ENCODE data around the gene B3GNT7. TPM values are rescaled to one million over a fixed set of nuclear protein-coding genes. Genes with fewer than 3 reads are reported as not detected.

The B3GNT7 gene
- total and polyA plus RNA-seq, 2 of the 8 experiments (the other 6 are each of a cell fraction or from before 2014, with no cell fraction given), result 26.4 to 73.1 TPM

DNA sequence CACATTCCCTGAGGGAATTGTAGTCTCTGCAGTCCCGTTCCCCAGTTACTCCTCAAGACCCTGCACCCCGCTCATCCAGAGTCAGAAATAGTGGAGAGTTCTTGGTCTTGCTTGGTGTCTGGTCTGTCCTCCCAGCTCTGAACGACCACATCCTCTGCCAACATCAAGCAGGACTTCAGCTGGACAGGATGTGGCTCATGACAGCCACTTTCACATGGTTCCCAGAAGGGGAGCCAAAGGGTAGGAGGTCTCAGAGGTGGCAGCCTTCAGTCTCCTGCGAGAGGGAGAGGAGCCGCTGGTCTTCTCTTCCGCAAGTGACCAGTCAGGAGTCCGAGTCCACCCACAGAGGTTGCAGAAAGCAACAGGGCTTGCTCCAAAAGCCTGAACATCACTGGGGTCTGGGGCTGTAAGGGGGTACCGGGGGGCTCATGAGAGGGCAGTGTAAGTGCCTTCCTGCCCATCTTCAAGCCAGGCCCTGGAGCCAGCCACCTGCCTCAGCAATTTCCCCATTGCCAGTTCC, 29.8 kb downstream of the B3GNT7 start:
- no peak overlapping the region for H2AK5ac ChIP-seq (ENCODE audit: low read depth, low read length)

More for the DNA sequence above, 29.8 kb downstream of the B3GNT7 start:
- ChIA-PET CTCF (ENCODE audit: partially characterized antibody) (interaction anchor here (0.5 to 32.5 kb wide), 7 partner anchors 12 to 367 kb away, joined by 3 to 537 read pairs (median 3); partner anchors contain the start of gene B3GNT7), POLR2A (ENCODE audit: partially characterized antibody) (interaction anchor here (0.8 to 4.0 kb wide), 5 partner anchors 13 to 35 kb away, joined by 4 to 24 read pairs (median 5); no protein-coding TSS in a partner anchor)
- Histone ChIP-seq H3K79me2 (ENCODE audit: control insufficient read depth in 1 of 2, insufficient read depth in 2 of 2, low read length in 2 of 2) (no peaks in the 10 kb centered on the region), H3K18ac (ENCODE audit: extremely low read depth, low read length) (no peak overlapping the region), H4K5ac (ENCODE audit: insufficient read length, low read depth, low read length) (no peak overlapping the region), H3K56ac (replicated peaks; ENCODE audit: insufficient read length, low read depth, low read length) (no peak overlapping the region), H3K79me1 (ENCODE audit: low read depth, low read length) (no peaks in the 10 kb centered on the region), H3K4ac (replicated peaks; ENCODE audit: insufficient read length, low read depth, low read length) (no peak overlapping the region), H3K27me3 (replicated peaks in 1 of 4; ENCODE audit: control insufficient read depth in 3 of 4, extremely low read depth in 1 of 4, insufficient read depth in 3 of 4, low read length in 3 of 4) (no peaks in the 10 kb centered on the region), H2BK12ac (ENCODE audit: low read depth, low read length) (no peak overlapping the region), H3K4me1 (replicated peaks in 1 of 4; ENCODE audit: control insufficient read depth in 3 of 4, insufficient read depth in 4 of 4, low read length in 3 of 4) (peaks cover 0 to 12% (median 0%) of the 10 kb centered on the region in 4 experiments; a peak in 3 of 7 replicates), H3K23me2 (ENCODE audit: low read depth, low read length) (no peaks in the 10 kb centered on the region), H3K36me3 (ENCODE audit: control insufficient read depth in 2 of 4, insufficient read depth in 4 of 4, low read length in 3 of 4) (no peaks in the 10 kb centered on the region), H2BK120ac (replicated peaks; ENCODE audit: low read depth, low read length) (no peak overlapping the region), H4K91ac (replicated peaks; ENCODE audit: insufficient read length, low read length) (peak overlapping the region; percentile 51), H3K4me2 (ENCODE audit: insufficient read depth in 1 of 2, low read depth in 2 of 2, low read length in 2 of 2) (peak overlapping the region in 1 of 2 experiments; percentile 38; a peak in 1 of 4 replicates), H3K9me3 (ENCODE audit: insufficient read depth in 2 of 2, low read depth in 1 of 2, low read length in 1 of 2) (no peaks in the 10 kb centered on the region; a peak in 1 of 4 replicates), H3K27ac (ENCODE audit: low read depth, low read length) (no peak overlapping the region), H2BK5ac (ENCODE audit: low read depth, low read length) (0 out of 2 replicates have a peak overlapping the region, but pooled peaks have one; percentile 46), H3K9ac (replicated peaks in 1 of 4; ENCODE audit: extremely low read depth in 1 of 4, low read depth in 3 of 4, low read length in 3 of 4) (no peak overlapping the region), H4K8ac (ENCODE audit: extremely low read depth, insufficient read depth, low read length) (no peak overlapping the region), H2BK15ac (ENCODE audit: low read length) (no peak overlapping the region), H4K20me1 (replicated peaks in 1 of 2; ENCODE audit: control insufficient read depth in 1 of 2, insufficient read depth in 2 of 2, low read length in 2 of 2) (no peaks in the 10 kb centered on the region), H2AFZ (ENCODE audit: low read length) (no peak overlapping the region), H3K14ac (ENCODE audit: insufficient read length) (no peak overlapping the region), H2BK20ac (ENCODE audit: low read length) (0 out of 2 replicates have a peak overlapping the region, but pooled peaks have one; percentile 37), H3K4me3 (ENCODE audit: extremely low read depth in 1 of 4, insufficient read depth in 2 of 4, low read depth in 3 of 4, low read length in 4 of 4) (no peak overlapping the region), H3K23ac (ENCODE audit: insufficient read length) (no peak overlapping the region)
- 76% methylated on average over 8 of the region's 8 CpGs; no CpG with 5 or more reads in 1 of the 2 experiments for WGBS, 2 experiments (ENCODE audit: extremely low coverage in 1 of 2, insufficient coverage in 1 of 2, insufficient read length in 1 of 2, insufficient replicate concordance in 2 of 2, low coverage in 1 of 2, low lambda C conversion rate in 2 of 2, missing lambda C conversion rate in 1 of 2)
- TF ChIP-seq, protein P1, sequence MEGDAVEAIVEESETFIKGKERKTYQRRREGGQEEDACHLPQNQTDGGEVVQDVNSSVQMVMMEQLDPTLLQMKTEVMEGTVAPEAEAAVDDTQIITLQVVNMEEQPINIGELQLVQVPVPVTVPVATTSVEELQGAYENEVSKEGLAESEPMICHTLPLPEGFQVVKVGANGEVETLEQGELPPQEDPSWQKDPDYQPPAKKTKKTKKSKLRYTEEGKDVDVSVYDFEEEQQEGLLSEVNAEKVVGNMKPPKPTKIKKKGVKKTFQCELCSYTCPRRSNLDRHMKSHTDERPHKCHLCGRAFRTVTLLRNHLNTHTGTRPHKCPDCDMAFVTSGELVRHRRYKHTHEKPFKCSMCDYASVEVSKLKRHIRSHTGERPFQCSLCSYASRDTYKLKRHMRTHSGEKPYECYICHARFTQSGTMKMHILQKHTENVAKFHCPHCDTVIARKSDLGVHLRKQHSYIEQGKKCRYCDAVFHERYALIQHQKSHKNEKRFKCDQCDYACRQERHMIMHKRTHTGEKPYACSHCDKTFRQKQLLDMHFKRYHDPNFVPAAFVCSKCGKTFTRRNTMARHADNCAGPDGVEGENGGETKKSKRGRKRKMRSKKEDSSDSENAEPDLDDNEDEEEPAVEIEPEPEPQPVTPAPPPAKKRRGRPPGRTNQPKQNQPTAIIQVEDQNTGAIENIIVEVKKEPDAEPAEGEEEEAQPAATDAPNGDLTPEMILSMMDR (IDR thresholded peaks at IDR 0.05; ENCODE audit: control extremely low read depth in 1 of 3, insufficient read depth in 1 of 3, low read depth in 1 of 3, low read length in 3 of 3), result peak in 1 of 3 experiments; percentile 16; a peak in 1 of 4 replicates
- TF ChIP-seq RAD21 (IDR thresholded peaks at IDR 0.05 in 1 of 2, conservative IDR thresholded peaks at IDR 0.05 in 1 of 2; ENCODE audit: low read depth in 2 of 2, low read length in 2 of 2) (no peak), HDAC2 (IDR thresholded peaks at IDR 0.05; ENCODE audit: borderline replicate concordance in 1 of 2, low read depth in 2 of 2, low read length in 2 of 2) (no peak)
- TF ChIP-seq, protein P2, sequence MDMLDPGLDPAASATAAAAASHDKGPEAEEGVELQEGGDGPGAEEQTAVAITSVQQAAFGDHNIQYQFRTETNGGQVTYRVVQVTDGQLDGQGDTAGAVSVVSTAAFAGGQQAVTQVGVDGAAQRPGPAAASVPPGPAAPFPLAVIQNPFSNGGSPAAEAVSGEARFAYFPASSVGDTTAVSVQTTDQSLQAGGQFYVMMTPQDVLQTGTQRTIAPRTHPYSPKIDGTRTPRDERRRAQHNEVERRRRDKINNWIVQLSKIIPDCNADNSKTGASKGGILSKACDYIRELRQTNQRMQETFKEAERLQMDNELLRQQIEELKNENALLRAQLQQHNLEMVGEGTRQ (IDR thresholded peaks at IDR 0.05; ENCODE audit: low read length), result no peak
- no peak for DNase-seq (ENCODE audit: low read depth in 1 of 2, low spot score in 2 of 2)
- FAIRE-seq, result no peak
